ENCODE results near the gene FIZ1.

FIZ1 gene

DNA sequence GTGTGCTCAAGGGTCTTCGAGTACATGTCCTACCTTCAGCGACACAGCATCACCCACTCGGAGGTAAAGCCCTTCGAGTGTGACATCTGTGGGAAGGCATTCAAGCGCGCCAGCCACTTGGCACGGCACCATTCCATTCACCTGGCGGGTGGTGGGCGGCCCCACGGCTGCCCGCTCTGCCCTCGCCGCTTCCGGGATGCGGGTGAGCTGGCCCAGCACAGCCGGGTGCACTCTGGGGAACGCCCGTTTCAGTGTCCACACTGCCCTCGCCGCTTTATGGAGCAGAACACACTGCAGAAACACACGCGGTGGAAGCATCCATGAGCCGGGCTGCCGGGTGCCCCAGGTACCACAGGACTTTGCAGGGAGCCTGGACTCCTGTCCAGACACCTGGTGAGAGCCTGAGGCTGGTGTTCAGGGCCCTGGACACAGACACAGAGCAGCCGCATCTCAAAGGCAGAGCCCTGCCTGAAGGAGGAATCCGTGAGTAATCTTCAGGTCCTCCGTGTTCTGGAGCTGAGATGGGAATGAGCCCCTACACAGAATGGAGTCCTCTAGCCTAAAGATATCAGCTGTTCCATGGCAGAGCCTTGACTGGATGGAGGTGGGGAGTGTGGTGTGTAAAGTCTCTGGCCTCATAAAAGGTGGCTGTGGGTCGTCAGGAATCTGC, 45.7 kb upstream of the FIZ1 start:
- ChIA-PET POLR2A (interaction anchor here (0.7 to 1.8 kb wide), 2 partner anchors 8 to 10 kb away, joined by 3 to 6 read pairs; partner anchors contain the start of gene U2AF2), CTCF (no interaction called here)
- DNase-seq (ENCODE audit: extremely low spot score): no peak
- TF ChIP-seq NFRKB (IDR thresholded peaks at IDR 0.05) (no peak), CTBP1 (IDR thresholded peaks at IDR 0.05; ENCODE audit: borderline replicate concordance) (no peak), BHLHE40 (IDR thresholded peaks at IDR 0.05; ENCODE audit: borderline replicate concordance) (no peak), SP1 (IDR thresholded peaks at IDR 0.05) (no peak), ARNT (IDR thresholded peaks at IDR 0.05) (no peak), LEF1 (IDR thresholded peaks at IDR 0.05; ENCODE audit: borderline replicate concordance) (no peak), FOXA1 (IDR thresholded peaks at IDR 0.05) (no peak), TARDBP (IDR thresholded peaks at IDR 0.05) (no peak), HDGF (IDR thresholded peaks at IDR 0.05; ENCODE audit: borderline replicate concordance) (no peak), FOXK2 (IDR thresholded peaks at IDR 0.05) (no peak), ELF4 (IDR thresholded peaks at IDR 0.05) (no peak), L3MBTL2 (conservative IDR thresholded peaks at IDR 0.05) (no peak), FOXM1 (IDR thresholded peaks at IDR 0.05; ENCODE audit: borderline replicate concordance) (no peak), SUZ12 (IDR thresholded peaks at IDR 0.05) (no peak)

GRCh38 chr19:55644191-55644833, 45.0 kb upstream of the FIZ1 start:
- DNase-seq (ENCODE audit: extremely low spot score): no peak
- ChIA-PET CTCF (no interaction called here), POLR2A (interaction anchor here (0.7 kb wide), 1 partner anchor 8 kb away, joined by 3 read pairs; no protein-coding TSS in a partner anchor)
- TF ChIP-seq TARDBP (IDR thresholded peaks at IDR 0.05) (no peak), BHLHE40 (IDR thresholded peaks at IDR 0.05; ENCODE audit: borderline replicate concordance) (no peak), FOXM1 (IDR thresholded peaks at IDR 0.05; ENCODE audit: borderline replicate concordance) (no peak), L3MBTL2 (conservative IDR thresholded peaks at IDR 0.05) (no peak), CTBP1 (IDR thresholded peaks at IDR 0.05; ENCODE audit: borderline replicate concordance) (no peak), NFRKB (IDR thresholded peaks at IDR 0.05) (no peak), ARNT (IDR thresholded peaks at IDR 0.05) (no peak), SP1 (IDR thresholded peaks at IDR 0.05) (no peak), FOXK2 (IDR thresholded peaks at IDR 0.05) (no peak), SUZ12 (IDR thresholded peaks at IDR 0.05) (no peak), LEF1 (IDR thresholded peaks at IDR 0.05; ENCODE audit: borderline replicate concordance) (no peak), FOXA1 (IDR thresholded peaks at IDR 0.05) (no peak)
- TF ChIP-seq, protein P1, sequence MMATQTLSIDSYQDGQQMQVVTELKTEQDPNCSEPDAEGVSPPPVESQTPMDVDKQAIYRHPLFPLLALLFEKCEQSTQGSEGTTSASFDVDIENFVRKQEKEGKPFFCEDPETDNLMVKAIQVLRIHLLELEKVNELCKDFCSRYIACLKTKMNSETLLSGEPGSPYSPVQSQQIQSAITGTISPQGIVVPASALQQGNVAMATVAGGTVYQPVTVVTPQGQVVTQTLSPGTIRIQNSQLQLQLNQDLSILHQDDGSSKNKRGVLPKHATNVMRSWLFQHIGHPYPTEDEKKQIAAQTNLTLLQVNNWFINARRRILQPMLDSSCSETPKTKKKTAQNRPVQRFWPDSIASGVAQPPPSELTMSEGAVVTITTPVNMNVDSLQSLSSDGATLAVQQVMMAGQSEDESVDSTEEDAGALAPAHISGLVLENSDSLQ (IDR thresholded peaks at IDR 0.05): no peak

GRCh38 chr19:55643887-55644176, 44.5 kb upstream of the FIZ1 start:
- ChIA-PET CTCF (no interaction called here), POLR2A (no interaction called here)
- TF ChIP-seq, protein P1 (IDR thresholded peaks at IDR 0.05): no peak
- TF ChIP-seq L3MBTL2 (conservative IDR thresholded peaks at IDR 0.05): no peak
- TF ChIP-seq SP1 (IDR thresholded peaks at IDR 0.05): no peak
- TF ChIP-seq ZNF384 (IDR thresholded peaks at IDR 0.05): no peak
- TF ChIP-seq SUZ12 (IDR thresholded peaks at IDR 0.05): no peak
- TF ChIP-seq HDGF (IDR thresholded peaks at IDR 0.05; ENCODE audit: borderline replicate concordance): no peak
- no peak for TF ChIP-seq BHLHE40 (IDR thresholded peaks at IDR 0.05; ENCODE audit: borderline replicate concordance)
- no peak for TF ChIP-seq CTBP1 (IDR thresholded peaks at IDR 0.05; ENCODE audit: borderline replicate concordance)
- no peak for TF ChIP-seq ELF4 (IDR thresholded peaks at IDR 0.05)
- no peak for TF ChIP-seq TARDBP (IDR thresholded peaks at IDR 0.05)
- no peak for TF ChIP-seq ARNT (IDR thresholded peaks at IDR 0.05)
- TF ChIP-seq NFRKB (IDR thresholded peaks at IDR 0.05): no peak
- no peak for TF ChIP-seq LEF1 (IDR thresholded peaks at IDR 0.05; ENCODE audit: borderline replicate concordance)
- no peak for TF ChIP-seq FOXM1 (IDR thresholded peaks at IDR 0.05; ENCODE audit: borderline replicate concordance)
- no peak for TF ChIP-seq FOXA1 (IDR thresholded peaks at IDR 0.05)
- no peak for TF ChIP-seq FOXK2 (IDR thresholded peaks at IDR 0.05)
- DNase-seq (ENCODE audit: extremely low spot score): no peak

DNA sequence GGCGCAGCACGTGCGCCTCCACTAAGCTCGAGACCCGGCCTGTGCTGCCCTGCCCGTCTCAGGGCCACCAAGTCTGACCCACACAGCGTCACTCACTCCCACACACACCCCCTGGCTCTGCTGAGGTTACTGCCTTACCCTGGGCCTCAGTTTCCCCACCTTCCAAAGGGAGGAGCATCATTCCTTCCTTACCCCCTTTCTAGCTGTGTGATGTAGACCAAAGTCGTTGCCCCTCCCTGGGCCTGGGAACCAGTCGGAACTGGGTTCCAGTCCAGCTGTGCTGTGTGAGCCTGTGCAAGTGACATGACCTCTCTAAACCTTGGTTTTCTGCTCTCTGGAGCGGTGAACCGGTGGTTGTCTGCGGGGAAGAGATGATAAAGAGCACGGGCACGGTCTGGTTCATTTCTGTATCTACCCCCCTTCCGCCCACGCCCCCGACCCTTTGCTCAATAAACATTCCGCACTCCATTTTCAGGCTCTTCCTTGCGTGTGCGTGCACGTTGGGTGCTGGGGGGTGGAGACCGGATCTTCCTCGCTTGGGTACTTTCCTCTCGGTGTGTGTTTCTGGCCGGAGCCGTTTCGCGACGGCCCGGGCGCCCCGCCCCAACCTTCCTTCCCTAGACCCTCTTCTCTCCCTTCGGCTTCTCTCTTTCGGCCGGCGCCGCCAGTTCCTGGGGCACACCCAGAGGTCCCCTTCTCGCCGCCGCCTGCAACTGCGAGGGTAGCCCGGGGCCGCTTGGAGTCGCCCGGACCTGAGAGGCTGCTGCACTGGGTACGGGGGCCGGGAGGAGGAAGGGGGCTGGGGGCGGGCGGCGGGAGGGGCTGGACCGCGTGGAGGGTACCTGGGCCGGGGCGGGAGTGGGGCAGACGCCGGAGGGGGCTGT, 43.9 kb upstream of the FIZ1 start, which contains the start of gene ZNF581:
Gene ZNF581, plus strand, starts transcription at position 647 of the 884 bp plus-strand sequence. CDS start 923 bp downstream, outside the sequence.
- no peak for TF ChIP-seq TARDBP (IDR thresholded peaks at IDR 0.05)
- no peak for TF ChIP-seq HDGF (IDR thresholded peaks at IDR 0.05; ENCODE audit: borderline replicate concordance)
- no peak for TF ChIP-seq SUZ12 (IDR thresholded peaks at IDR 0.05)
- TF ChIP-seq SP1 (IDR thresholded peaks at IDR 0.05): no peak
- TF ChIP-seq CTBP1 (IDR thresholded peaks at IDR 0.05; ENCODE audit: borderline replicate concordance): peak; percentile 64; the same call in 1 of the 2 replicates
- TF ChIP-seq FOXA1 (IDR thresholded peaks at IDR 0.05): no peak
- TF ChIP-seq ELF4 (IDR thresholded peaks at IDR 0.05): no peak
- no peak; the same call in 1 of the 2 replicates for TF ChIP-seq L3MBTL2 (conservative IDR thresholded peaks at IDR 0.05)
- TF ChIP-seq LEF1 (IDR thresholded peaks at IDR 0.05; ENCODE audit: borderline replicate concordance): no peak
- peak; percentile 90 for TF ChIP-seq ARNT (IDR thresholded peaks at IDR 0.05)
- TF ChIP-seq FOXM1 (IDR thresholded peaks at IDR 0.05; ENCODE audit: borderline replicate concordance): peak; percentile 63; the same call in 1 of the 2 replicates

More for the DNA sequence above, 43.9 kb upstream of the FIZ1 start, which contains the start of gene ZNF581:
- DNase-seq (ENCODE audit: extremely low spot score): peak; percentile 61
- POLR2A ChIA-PET: interaction anchor here (0.7 to 1.9 kb wide), 3 partner anchors 11 to 45 kb away, joined by 3 to 13 read pairs (median 4); partner anchors contain the start of genes U2AF2 and ZNF784
- CTCF ChIA-PET: interaction anchor here (1.6 kb wide), 1 partner anchor 11 kb away, joined by 7 read pairs; no protein-coding TSS in a partner anchor

All from HEK293T (cell line).